T-helper 2 cell treated with Interferon-gamma antibody and Interleukin-4, amounts not matched to agents 5 μg/mL and 100 μg/mL, for 36 hours (primary cell): ENCODE data around the gene COA8.
A peak's percentile ranks its signal among the peaks of the same experiment; 100 is the strongest.

Experiments used
- DNase-seq: peaks from one replicate; pipeline ENCODE4 v3.0.0; 2021; ENCODE audit warnings: low spot score
- H3K27ac Mint-ChIP-seq: one replicate; pipeline ENCODE4 v1.8.0; 2021; ENCODE audit warnings: mild to moderate bottlenecking, mixed read lengths
- H3K27me3 Mint-ChIP-seq: one replicate; pipeline ENCODE4 v1.8.0; 2021; ENCODE audit warnings: low read depth, mixed read lengths
- H3K36me3 Mint-ChIP-seq: one replicate; pipeline ENCODE4 v1.8.0; 2021; ENCODE audit warnings: low read depth, mixed read lengths
- H3K4me1 Mint-ChIP-seq: one replicate; pipeline ENCODE4 v1.8.0; 2021; ENCODE audit warnings: low read depth, mixed read lengths
- H3K4me3 Mint-ChIP-seq: one replicate; pipeline ENCODE4 v1.8.0; 2022; ENCODE audit warnings: mild to moderate bottlenecking, moderate library complexity, mixed read lengths
- H3K9me3 Mint-ChIP-seq: one replicate; pipeline ENCODE4 v1.8.0; 2021; ENCODE audit warnings: mixed read lengths

COA8 gene

DNA sequence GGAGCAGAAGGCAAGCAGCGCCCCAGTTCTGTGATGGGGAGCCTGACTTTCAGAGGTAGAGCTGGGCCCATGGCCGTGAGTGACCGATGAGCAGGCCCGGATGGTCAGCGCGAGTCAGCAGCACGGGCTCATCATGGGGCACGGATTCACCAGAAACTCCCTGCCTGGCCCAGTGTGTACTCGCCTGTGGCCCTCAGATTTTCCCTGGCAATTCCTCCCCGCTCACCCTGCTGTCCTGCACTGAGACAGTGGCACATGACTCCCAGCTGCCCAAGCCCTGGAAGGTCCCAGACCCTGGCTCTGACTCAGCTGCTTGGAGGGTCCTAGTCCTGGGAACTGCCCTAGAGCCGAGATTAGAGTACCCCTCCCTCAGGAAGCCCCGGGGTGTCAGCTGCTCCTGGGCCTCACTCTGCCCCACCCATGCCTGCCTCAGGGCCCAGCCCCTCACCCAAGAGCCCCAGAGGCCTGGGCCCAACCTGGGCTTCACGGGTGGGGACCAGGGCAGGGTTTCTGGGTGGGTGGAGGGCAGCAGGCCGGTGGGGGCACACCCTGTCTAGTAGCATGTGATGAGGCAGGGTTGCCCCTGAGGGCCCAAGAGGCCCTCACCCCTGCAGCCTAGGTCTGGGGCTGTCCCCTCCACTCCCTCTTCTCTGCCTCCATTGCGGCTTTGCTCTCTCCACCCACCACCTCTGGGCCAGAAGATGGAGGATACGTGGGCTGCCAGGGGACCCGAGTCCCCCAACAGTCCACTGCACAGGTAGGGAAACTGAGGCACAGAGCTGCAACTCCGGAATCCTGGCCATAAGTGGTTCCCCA, 25.4 kb upstream of the COA8 start:
- Mint-ChIP-seq H3K4me3 (no peak overlapping the region), H3K27me3 (peaks cover 2% of the 10 kb centered on the region), H3K36me3 (no peaks in the 10 kb centered on the region), H3K4me1 (no peaks in the 10 kb centered on the region), H3K27ac (no peak overlapping the region), H3K9me3 (no peaks in the 10 kb centered on the region)
- DNase-seq = no peak

- Mint-ChIP-seq H3K9me3 (no peaks in the 10 kb centered on the region), H3K27ac (no peak overlapping the region), H3K36me3 (no peaks in the 10 kb centered on the region), H3K4me1 (no peaks in the 10 kb centered on the region), H3K27me3 (peaks cover 2% of the 10 kb centered on the region), H3K4me3 (no peak overlapping the region)
- DNase-seq = no peak
These were observed 24.3 kb upstream of the COA8 start for GRCh38 chr14:103538291-103539055.

GRCh38 chr14:103539056-103539825, 23.5 kb upstream of the COA8 start:
- no peak for DNase-seq
- H3K27me3 Mint-ChIP-seq = peaks cover 2% of the 10 kb centered on the region
- H3K9me3 Mint-ChIP-seq = no peaks in the 10 kb centered on the region
- no peaks in the 10 kb centered on the region for H3K4me1 Mint-ChIP-seq
- H3K4me3 Mint-ChIP-seq = no peak overlapping the region
- H3K27ac Mint-ChIP-seq = peak overlapping the region; percentile 45
- no peaks in the 10 kb centered on the region for H3K36me3 Mint-ChIP-seq

DNA sequence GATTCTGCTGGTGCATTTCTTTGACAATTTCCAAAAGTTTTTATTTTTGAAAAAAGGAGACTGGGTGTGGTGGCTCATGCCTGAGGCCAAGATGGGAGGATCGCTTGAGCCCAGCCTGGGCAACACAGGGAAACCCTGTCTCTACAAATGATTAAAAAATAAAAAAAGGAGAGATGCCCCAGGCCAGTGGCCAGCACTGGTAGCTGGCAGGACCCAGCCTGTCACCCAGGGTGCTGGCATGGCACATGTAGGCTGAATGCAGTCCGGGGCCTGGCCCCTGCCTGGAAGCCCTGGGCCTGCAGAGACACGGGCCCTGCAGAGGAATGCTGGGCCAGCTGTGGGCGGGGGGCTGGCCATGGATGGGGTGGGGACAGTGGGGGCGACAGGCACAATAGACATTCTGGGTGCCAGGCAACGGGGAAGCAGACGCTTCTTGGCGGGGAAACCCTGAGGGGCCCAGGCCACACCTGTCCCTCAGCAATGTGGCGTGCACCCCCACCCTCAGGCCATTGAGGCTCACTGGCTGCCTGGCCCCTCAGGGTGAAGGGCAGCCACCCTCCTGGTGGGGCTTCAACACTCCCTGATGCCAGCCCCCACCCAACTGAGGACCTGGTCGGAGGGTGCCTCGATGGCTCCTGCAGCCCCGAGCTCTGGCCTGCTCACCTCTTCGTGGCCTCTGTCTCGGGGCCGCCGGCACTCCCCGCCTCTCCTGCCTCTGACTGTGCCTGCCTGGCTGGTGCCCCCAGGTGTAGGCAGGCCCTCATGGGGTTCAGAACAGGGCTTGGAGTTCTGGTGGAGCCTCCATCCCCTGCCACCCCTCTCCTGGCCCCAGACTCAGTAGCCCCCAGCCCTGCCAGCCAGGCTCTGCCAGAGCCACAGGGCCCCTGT, 21.7 kb upstream of the COA8 start:
- Mint-ChIP-seq H3K36me3 (no peaks in the 10 kb centered on the region), H3K9me3 (no peaks in the 10 kb centered on the region), H3K27ac (no peak overlapping the region), H3K27me3 (peaks cover 2% of the 10 kb centered on the region), H3K4me3 (no peak overlapping the region), H3K4me1 (no peaks in the 10 kb centered on the region)
- DNase-seq = no peak

DNA sequence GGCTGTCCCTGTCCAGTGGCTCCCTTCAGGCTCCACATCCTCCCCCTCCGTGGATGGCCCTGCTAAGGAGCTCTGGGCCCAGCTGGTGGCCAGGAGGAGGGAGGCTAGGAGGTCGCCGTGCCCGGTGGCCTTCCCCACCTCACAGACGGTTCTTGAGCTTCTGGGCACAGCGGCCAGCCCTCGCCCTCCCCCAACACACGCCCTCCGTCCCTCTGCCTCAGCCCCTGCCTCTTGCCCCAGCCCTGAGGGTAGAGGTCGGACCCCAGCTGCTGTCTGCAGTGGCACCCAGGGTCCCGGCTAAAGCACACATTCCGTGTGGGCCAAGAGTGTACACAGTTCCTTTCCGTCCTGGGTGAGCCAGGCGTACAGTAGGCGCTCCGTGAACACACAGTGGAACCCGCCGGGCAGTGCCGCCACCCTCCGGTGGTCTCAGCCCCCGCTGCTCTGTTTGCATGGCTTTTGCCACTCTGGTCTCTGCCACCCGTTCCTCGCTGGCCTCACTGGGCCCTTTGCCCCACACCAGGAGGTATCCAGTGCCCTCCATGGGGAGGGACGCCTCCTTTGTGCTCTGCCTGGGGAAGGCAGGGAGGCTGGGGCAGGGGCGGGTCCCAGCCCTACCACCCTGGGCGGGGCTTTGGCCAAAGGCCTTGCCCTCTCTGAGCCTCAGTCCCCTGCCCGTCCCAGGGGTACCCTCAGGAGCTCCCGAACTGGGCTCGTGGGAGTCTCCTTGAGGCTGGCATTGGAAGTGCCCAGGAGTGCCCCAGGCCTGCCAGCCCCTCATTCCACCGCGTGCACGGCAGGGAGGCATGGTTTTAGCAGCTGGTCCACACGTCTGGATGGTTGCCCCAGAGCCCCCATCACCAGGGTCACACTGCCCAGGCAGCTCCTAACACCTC, 20.8 kb upstream of the COA8 start:
- peaks cover 2% of the 10 kb centered on the region for H3K27me3 Mint-ChIP-seq
- DNase-seq = no peak
- H3K4me1 Mint-ChIP-seq = no peaks in the 10 kb centered on the region
- no peaks in the 10 kb centered on the region for H3K36me3 Mint-ChIP-seq
- H3K27ac Mint-ChIP-seq = no peak overlapping the region
- H3K9me3 Mint-ChIP-seq = no peaks in the 10 kb centered on the region
- no peak overlapping the region for H3K4me3 Mint-ChIP-seq

DNA sequence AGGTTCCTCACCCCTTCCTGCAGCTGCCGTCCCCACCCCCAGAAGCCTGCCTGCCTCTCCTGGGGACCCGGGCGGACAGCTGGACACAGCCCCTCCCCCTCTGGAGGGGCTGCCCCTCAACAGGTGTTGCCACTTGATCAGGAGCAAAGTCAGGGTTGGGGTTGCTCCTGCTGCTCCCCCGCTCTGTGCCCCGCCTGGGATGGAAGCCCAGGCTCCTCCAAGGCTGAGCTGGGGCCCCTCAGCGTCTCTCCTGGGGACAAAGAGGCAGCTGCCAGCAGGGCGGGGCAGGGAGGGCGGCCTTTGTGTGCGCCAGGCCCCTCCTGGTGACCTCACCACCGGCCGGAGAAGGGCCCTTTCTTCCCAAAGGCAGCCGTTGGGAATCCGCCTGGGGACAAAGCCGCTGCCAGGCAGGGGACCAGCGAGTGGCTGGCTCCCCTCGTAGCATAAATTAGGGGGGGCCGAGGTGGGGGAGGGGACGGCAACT, 20.1 kb upstream of the COA8 start:
- DNase-seq = no peak
- no peaks in the 10 kb centered on the region for H3K9me3 Mint-ChIP-seq
- H3K4me1 Mint-ChIP-seq = no peaks in the 10 kb centered on the region
- H3K36me3 Mint-ChIP-seq = no peaks in the 10 kb centered on the region
- no peak overlapping the region for H3K4me3 Mint-ChIP-seq
- peaks cover 2% of the 10 kb centered on the region for H3K27me3 Mint-ChIP-seq
- H3K27ac Mint-ChIP-seq = no peak overlapping the region

GRCh38 chr14:103543140-103543539, 19.6 kb upstream of the COA8 start:
- Mint-ChIP-seq H3K9me3 (no peaks in the 10 kb centered on the region), H3K36me3 (no peaks in the 10 kb centered on the region), H3K4me1 (no peaks in the 10 kb centered on the region), H3K27me3 (peaks cover 2% of the 10 kb centered on the region), H3K4me3 (no peak overlapping the region), H3K27ac (no peak overlapping the region)
- no peak for DNase-seq

DNA sequence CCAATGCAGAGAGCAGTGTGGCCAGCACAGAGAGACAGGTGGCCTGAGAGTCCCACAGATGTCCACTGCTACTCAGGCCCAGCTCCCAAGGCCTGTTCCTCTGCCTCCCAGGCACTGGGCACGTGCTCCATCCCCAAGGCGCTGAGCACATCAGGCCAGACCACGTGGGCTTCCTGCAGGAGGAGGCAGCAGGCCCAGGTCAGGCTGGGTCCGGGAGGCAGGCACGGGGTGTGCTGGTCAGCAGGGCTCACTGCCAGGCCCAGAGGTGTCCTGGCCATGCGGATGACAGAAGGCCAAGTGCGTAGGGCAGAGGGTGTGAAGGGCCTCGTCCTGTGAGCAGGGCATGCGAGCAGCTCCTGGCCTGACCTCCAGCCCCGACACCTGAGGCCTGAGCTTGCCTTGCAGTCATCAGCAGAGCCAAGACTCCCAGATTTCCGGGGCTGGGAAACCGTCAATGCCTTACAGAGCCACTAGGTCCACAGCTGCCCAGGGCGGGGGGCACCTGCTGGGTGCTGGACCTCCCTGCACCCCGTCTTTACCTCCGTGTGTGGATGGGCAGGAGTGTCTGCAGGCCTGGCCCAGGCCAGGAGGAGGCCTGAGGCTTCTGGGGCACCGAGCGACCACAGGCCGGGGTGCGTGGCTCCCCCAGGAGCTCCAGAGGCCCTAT, 18.9 kb upstream of the COA8 start:
- Mint-ChIP-seq H3K9me3 (no peaks in the 10 kb centered on the region), H3K4me1 (no peaks in the 10 kb centered on the region), H3K27me3 (peaks cover 2% of the 10 kb centered on the region), H3K27ac (no peak overlapping the region), H3K36me3 (no peaks in the 10 kb centered on the region), H3K4me3 (no peak overlapping the region)
- DNase-seq = no peak

DNA sequence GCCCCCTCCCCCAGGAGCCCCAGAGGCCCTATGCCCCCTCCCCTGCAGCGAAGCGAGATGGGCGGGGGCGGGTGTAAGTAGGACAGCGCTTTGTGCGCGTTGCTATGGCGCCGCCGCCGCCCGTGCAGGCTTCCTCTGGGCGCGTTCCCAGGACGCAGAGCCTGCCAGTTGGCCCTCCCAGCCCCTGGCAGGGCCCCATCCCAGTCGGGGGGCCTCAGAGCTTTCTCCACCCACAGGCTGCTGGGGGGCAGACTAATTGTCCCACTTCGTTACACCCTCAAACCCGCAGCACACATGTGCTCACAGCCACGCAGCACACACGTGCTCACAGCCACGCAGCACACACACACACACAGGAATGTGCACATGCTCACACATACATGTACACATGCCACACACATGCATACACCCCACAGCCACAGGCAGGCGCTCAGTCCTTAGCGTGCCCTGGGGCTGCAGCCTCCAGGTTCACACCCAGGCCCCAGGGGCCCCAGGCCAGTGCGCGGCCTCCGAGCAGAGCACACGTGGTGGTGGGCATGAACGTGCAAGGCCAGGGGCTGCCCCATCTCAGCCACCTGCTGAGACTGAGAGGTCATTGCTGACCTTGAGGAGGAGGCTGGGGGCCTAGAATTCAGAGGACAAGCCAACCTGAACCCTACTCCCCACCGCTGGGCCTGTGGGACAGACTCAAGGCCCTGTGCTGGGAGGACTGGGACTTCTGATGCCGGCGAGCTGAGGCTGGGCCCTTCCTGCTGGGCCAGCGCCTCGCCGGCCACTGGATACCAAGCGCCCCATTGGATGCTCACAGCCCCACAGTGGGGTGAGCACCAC, 18.2 kb upstream of the COA8 start:
- H3K4me3 Mint-ChIP-seq = no peak overlapping the region
- no peaks in the 10 kb centered on the region for H3K27me3 Mint-ChIP-seq
- DNase-seq = no peak
- no peaks in the 10 kb centered on the region for H3K9me3 Mint-ChIP-seq
- no peak overlapping the region for H3K27ac Mint-ChIP-seq
- H3K36me3 Mint-ChIP-seq = no peaks in the 10 kb centered on the region
- no peaks in the 10 kb centered on the region for H3K4me1 Mint-ChIP-seq

DNA sequence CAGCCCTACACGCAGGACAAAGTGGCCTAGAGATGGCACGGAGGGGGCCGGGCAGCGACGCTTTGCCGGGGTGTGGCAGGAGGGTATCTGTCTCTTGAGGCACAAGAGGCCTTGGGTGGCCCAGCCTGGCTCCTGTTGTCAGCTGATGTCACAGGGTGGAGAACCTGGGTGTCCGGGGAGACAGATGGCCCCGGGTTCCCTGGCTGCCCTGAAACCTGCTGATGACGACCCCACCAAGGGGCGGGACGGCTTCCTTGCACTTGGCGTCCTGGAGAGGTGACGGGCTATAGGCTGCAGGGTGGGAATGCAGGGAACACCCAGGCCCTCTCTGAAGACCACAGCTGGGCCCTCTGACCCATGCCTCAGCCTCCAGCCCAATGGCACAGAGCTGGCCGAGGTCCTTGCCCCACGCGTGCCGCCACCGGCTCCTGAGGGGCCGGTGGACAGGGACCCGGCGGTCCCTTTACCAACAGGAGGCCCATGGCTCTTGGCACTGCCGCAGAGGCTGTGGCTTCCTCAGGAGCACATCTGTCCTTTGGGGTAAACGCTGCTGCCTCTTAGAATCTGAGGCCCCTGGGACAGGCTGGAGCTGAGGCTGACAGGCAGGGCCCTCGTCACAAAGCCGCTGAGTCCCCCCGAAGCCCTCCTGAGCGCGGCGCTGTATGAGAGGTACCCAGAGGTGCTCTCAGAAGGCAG, 17.4 kb upstream of the COA8 start:
- Mint-ChIP-seq H3K4me1 (no peaks in the 10 kb centered on the region), H3K36me3 (no peaks in the 10 kb centered on the region), H3K27me3 (no peaks in the 10 kb centered on the region), H3K27ac (no peak overlapping the region), H3K9me3 (no peaks in the 10 kb centered on the region), H3K4me3 (no peak overlapping the region)
- no peak for DNase-seq

GRCh38 chr14:103545915-103546651, 16.7 kb upstream of the COA8 start:
- no peaks in the 10 kb centered on the region for H3K4me1 Mint-ChIP-seq
- no peaks in the 10 kb centered on the region for H3K9me3 Mint-ChIP-seq
- no peaks in the 10 kb centered on the region for H3K36me3 Mint-ChIP-seq
- no peaks in the 10 kb centered on the region for H3K27me3 Mint-ChIP-seq
- H3K4me3 Mint-ChIP-seq = no peak overlapping the region
- no peak for DNase-seq
- H3K27ac Mint-ChIP-seq = peak overlapping the region; percentile 26
